ENCODE results near the gene CNN3.
A peak's percentile ranks its signal among the peaks of the same experiment; 100 is the strongest.

CNN3 gene

GRCh38 chr1:94854458-94855306 is 72.2 kb downstream of the CNN3 start:
- peak; percentile 59 for DNase-seq

- no peak for DNase-seq
Measured at GRCh38 chr1:94852788-94853187, 74.1 kb downstream of the CNN3 start.

- DNase-seq, result no peak
Measured at GRCh38 chr1:94851571-94851970, 75.3 kb downstream of the CNN3 start.

Measured in GDM1 (cell line).